CD4-positive, alpha-beta T cell treated with Interferon gamma for 1 hour (primary cell): ENCODE measurements around the gene CCDC3.
A peak's percentile ranks its signal among the peaks of the same experiment; 100 is the strongest.

Experiments used
- DNase-seq: peaks from one replicate; pipeline ENCODE4 v3.0.0-alpha.2; 2020

The CCDC3 gene

DNA sequence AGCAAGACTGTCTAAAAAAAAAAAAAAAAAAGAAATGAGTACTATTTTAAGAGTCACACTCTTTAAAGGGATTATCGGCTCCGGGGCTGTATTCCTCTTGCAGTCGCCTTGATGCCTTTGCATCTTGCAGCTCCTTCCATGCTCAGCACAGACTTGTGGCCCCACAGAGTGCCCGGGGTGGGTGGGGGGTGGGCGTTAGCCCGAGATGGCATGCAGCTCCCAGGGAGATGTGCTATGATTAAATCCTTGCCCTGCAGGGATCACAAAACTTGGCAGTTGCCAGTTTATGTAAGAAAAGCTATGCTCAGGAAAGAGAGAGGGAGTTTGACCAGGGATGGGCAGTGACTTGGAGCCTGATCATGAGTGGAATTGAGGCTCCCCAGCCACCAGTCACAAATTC, 81.9 kb downstream of the CCDC3 start:
- DNase-seq: no peak

DNA sequence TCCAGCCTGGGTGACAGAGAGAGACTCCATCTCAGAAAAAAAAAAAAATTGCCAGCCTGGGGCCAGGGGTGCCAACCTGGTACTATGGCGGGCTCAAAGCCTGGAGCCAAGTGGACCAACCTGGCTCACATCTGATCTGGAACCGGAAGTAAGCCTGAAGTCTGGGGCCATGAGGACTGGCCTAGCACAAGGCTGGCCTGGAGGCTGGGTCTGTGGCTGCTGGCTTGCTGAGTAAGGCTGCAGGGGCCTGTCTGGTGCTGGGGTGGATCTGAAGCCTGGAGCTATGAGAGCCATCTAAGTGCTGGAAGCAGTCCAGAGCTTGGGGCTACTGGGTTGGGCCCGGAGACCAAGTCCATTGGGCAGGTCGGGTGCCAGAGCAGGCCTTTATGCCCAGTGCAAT, 84.9 kb downstream of the CCDC3 start:
- no peak for DNase-seq

DNA sequence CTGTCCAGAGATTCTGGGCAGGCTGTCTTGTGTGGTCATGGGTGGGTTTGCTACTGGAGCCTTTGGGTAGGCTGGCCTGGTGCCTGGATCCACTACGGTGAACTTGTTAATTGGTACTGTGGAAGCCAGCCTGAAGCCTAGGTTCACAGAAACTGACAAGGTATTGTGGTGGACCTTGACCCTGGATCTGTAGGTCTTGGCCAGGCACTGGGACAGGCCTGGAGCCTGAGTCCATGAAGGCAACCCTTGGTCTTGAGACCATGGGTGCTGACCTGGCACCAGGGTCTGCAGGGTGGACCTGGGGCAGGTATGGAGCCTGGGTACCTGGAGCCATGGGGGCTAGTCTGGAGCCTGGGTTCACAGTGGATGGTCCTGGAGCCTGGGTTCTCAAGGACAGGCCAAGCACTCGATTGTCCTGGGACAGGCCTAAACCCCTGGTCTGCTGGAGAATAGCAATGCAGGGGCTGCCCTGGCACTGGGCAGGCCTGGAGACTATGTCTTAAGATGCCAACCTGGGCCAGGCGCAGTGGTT, 85.8 kb downstream of the CCDC3 start:
- no peak for DNase-seq

DNA sequence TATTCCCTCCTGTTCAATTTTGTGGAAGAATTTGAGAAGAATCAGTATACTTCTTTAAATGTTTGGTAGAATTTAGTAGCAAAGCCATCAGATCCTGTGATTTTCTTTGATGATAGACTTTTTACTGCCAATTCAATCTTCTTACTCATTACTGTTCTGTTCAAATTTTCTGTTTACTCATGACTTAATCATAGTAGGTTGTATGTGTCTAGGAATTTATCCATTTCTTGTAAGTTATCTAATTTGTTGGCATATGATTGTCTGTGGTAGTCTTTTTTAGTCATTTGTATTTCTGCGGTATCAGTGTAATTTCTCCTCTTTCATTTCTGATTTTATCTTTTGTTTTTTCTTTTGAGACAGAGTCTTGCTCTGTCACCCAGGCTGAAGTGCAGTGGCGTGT, 87.4 kb downstream of the CCDC3 start:
- DNase-seq: no peak

DNA sequence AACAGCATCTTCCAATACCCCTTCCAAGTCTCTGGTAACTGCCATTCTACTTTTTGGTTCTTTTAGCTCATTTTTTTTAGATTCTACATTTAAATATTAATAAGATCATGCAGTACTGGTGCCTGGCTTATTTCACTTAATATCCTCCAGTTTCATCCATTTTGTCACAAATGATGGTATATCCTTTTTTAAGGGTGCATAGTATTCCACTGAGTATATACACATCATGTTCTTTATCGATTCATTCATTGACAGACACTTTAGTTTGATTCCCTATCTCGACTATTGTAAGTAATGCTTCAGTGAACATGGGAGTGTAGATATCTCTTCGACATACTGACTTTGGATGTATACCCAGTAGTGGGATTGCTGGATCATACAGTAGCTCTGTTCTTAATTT, 89.7 kb downstream of the CCDC3 start:
- DNase-seq: no peak

DNA sequence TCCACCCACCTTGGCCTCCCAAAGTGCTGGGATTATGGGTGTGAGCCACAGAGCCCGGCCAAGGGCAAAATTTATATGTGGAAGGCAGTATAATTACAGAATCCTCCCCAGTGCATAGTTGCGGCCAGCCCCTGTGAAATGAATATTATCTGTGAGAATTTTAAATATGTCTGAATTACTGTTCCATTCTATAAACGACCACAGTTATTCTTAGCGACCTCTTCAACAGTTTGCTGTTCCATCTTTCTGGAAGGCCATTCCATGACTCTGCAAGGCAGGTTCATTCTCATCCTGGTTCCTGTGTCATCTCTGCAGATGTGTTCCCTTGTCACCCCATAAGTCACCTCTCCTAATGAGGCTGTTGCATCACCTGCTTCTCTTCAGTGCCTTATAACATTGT, 90.7 kb downstream of the CCDC3 start:
- DNase-seq: no peak

DNA sequence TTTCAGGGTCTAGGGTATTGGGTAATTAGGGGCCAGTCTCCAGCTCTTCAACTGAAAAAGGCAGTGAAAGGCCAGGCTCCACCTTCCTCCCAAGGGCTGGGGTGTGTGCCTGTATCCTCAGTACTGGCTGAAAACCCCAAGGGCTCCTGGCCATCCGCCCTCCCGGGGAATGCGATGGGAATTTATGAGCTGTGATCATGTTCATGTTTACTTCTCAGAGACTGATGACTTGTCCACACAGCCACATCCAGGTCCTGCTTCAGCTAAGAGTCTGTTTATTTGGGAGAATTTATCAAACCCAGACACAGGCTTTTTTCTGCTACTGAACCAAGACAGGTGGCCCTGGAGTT, 91.7 kb downstream of the CCDC3 start:
- DNase-seq: no peak

DNA sequence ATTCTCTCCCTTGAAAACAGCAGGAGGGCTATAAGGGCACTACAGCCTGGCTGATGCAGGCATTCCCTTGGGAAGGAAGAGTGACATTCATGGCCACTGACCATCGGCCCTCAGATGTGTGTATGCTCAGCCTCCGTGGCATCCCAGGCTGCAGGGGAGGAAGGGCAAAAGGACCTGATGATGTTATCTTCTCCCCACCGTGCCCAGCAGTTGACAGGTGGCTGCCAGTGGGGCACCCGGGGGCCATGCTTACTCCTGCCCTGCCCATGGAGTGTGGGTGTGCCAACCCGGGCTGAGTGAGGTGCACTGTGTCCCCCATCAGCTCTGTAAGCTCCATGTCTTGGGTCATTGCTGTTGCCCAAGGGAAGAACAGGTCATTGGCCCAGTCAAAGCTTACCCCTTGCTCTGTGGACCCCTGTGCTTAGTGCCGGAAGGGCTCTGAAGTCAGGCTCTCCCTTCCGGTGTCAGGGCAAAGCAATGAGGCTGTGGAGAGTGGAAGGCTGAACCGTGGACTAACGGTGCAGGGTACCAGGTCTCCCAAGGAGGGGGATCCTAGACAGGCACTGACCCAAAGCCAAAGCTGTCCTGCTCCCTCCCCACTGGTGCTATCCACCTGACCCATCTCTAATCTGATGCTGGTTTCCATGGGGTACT, 92.2 kb downstream of the CCDC3 start:
- no peak for DNase-seq

DNA sequence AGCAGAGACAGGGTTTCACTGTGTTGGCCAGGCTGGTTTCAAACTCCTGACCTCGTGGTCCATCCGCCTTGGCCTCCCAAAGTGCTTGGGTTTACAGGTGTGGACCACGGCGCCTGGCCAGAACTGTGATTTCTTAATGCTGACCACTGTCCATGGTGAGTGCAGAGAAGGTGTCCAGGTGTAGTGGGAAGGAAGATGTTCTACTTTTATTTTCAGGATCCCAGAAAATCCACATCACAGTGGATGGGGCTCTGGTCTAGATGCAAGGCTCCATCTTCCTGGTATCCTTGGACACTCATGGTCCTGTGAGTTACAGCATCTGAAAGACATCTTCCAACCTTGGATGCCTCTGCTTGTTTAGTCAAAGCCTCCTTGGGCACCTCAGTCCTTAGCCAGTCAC, 92.7 kb downstream of the CCDC3 start:
- no peak for DNase-seq

DNA sequence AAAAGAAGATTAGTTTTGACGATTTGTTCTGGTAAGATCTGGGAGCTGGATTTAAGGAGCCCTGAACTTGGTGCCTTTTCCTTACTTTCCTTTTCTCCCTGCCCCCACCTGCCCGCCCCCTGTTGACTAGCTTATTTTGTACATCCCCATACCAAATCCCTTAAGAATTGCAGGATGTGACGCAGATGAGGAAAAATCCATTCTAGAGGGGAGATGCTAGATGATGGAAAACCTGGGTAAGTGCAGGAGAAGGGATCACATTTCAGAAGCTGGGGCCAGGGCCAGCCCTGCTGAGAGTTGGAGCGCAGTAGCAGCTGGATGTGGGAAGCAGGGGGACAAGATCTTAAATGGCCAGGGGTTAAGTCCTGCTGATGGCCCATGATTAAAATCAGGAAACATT, 93.9 kb downstream of the CCDC3 start:
- no peak for DNase-seq

DNA sequence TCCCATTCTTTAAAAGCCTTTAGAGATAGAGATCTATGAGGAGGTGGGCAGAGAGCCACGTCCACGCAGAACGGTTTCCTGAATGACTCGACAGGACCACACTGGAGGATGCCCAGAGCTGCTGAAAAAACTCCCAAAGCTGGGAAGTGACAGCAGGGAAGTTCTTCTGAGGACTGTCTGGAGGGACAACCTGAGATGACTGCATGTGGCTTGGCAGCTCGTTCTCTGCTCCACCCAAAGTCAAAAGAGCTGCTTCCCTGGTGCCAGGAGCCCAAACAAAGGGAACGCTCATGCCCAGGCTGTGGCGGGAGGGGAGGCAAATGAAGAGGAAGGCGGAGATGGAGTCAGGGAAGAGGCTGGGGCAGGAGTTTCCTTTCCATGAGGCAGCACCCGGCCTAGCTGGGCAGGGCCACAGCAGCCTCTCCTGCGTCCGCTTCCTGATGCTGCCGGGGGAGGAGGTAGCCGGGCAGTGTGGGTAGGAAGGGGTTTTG, 95.4 kb downstream of the CCDC3 start:
- DNase-seq: no peak

DNA sequence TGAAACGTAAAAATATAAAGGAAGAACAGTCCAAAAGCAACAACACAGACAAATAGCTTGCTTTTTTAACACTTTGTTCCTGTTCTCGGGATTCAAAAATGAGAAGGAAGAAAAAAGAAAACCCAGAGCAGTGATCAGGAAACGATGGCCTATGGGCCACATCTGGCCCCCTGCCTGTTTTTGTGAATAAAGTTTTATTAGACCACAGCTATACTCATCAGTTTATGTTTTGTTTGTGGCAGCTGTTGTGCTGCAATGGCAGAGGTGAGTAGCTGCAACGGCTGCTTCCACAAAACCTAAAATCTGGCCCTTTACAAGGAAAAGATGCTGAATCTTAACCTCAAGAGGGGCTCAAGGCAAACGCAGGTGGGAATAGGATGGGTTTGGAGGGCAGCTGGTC, 96.4 kb downstream of the CCDC3 start:
- DNase-seq: no peak

DNA sequence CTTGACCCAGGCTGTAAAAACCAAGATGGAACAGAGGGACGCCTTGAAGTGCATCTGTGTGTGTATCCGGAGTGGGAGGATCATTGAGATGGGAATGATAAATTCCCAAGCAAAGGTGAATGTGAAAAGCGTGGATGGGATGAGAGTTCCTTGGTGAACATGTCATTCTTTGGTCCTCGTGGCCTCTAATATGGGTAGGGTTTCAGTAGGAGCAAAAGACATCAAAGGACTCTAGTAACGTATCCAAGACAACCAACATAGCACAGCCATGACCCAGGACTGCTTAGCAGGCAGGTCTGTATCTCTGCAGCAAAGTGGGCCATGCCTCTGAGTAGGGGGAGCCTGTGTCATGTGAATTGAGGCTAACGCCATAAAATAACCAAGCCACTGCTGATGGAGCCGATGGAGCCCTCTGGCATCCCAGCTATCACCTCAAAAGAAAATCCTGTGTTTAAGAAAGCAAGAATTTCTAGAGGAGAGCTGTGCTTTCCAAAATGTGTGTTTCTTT, 98.6 kb downstream of the CCDC3 start:
- no peak for DNase-seq

DNA sequence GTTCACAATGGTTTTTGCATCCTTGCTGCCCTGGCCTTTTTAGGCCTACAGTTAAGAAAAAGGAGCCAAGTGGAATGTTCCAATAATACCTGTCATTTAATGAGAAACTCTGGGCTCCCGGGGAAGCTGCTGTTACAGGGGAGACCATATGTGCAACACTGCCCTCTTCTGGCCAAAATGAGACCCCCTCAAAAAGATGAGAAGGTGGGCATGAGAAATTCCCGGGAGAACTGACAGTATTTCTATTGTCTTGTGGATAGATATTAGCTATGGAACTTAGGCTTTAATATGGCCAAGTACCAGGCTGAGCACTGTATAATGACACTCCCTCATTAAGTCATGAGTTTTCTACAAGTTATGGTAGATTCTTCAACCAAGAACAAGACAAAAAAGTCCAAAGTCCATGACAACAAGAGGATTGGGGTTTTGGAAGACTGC, 99.4 kb downstream of the CCDC3 start:
- peak; percentile 4 for DNase-seq

DNA sequence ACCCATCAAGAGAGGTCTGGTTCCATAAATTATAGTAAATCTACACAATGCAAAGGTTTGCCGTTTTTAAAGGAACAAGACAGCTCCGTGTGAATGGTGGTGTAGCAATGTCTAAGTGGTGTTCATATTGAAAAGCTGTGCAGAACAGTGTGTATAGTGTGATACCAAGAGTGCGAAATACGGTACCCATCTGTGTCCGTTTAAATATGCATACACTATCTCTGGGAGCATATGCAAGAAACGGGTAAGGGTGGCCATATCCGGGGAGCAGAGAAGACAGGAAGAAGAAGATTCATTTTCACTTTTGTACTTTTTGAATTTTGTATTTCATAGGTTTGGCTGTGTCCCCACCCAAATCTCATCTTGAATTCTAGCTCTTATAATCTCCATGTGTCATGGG, 102.0 kb downstream of the CCDC3 start:
- DNase-seq: no peak

DNA sequence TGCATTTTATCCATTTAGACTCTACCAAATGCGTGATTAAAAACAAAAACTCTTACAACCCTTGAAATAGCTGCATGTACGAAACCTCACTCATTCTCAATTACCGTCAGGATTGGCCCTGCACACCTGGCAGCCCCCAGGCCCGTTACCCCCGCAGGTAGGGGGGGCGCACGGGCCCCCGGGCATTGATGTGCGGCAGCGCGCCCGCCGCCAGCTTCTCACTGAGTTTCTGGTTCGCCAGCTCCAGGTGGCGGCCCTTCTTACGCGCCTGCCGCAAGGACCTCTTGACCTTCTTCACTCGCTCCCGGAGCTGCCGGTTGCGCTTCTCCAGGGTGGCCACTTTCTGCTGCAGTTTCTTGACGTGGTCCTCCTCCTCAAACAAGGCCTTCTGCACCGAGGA, 103.2 kb downstream of the CCDC3 start:
- DNase-seq: no peak

DNA sequence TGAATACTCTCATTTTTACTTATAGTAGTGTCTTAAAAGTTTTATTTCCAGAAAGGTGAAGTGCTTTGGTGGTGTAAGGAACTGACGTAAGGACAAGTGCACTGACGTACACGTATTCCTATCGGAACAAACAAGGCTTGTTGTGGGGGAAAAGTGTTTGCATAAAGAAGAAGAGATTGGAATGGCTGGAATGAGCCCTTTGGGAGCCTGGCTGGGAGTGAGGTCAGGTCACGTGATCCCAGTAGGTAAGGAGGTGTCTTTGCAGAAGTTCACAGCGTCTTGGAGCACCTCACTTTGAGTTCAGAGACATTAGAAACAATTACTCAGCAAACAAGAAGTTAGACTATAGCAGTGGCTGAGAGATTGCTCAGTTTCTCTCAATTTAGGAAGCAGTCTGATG, 104.2 kb downstream of the CCDC3 start:
- DNase-seq: no peak

DNA sequence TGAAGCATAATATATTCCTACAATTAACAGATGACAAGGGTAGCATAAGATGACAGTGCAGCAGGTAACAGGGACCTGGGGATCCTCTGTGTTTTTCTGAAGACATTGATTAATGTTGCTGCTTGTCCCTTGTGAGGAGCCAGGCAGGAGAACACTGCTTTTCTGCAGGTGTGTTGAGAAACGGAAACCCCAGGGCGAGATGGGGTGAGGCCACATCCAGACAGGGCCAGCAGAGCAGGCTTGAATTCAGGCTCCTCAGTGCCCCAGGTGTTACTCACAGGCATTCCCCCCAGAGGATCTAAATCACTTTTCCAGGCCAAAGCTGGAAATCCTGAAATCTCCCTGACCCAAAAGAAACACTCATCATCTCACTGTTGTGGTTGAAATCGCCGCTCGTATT, 105.3 kb downstream of the CCDC3 start:
- no peak for DNase-seq

DNA sequence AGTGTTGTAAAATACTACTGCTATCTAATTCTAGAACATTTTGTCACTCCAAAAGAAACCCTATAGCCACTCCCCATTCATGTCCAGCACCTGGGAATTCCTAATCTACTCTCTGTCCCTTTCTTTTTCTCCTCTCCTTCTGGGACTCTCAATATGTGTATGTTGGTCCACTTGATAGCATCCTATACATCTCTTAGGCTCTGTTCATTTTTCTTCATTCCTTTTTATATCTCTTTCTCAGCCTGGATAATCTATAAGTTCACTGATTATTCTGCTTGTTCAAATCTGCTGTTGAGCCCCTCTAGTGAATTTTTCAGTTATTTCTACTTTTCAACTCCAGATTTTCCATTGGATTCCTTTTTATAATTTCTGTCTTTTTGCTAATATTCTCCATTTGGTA, 108.6 kb downstream of the CCDC3 start:
- no peak for DNase-seq

DNA sequence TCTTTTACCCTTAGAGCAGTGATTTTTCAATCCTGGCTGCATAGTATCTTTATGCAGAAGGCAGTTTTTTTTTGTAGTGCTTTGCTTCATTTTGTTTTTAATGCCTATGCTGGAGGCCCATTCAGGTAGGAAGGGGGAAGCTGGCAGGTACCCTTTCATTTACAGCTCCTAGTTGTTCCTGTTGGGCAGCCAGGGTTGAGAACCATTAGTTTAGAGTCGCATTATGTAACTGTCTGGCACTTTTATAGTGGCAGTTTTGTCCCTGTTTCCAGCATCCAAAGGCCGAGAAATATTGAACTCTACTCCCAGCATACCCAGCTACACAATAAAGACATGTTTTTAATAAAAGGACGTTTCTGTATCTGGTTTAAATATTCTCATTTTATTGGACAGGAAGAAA, 110.6 kb downstream of the CCDC3 start:
- DNase-seq: no peak

DNA sequence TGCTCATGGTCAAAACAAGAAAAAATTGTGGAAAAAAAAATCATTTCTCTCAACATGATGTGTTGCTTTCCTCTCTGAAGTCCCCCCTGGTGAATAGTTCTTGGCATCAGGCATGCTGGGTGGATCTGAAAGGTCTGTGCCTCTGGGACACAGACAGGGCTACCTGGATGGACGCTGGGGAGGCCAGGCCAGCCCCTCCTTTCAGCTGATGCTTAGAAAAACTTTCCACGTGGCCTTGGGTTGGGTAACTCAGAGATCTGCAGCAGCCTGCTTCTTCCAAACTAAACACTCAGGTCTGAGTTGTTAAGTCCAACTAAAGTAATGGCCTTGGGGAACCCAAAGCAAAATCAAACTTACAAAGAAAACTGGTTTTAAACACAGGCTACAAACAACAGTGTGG, 113.0 kb downstream of the CCDC3 start:
- no peak for DNase-seq

DNA sequence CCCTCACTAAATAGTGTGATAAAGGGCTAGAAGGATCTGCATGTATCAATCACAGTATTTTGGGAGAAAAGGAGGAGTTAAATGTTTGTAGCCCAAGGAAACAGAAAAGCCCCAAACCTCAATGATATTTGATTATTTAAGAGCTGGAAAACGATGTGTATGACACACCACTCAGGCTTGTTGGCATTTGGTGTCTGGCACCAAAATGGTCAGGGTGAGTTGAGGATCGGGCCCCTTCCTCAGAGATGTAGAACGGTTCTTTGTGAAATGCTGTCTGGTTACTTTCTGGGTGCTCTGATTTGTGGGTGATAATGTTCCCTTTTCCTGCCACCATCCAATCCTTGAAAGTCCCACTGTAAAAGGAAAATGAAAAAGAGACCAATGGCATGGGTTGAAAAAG, 113.7 kb downstream of the CCDC3 start:
- no peak for DNase-seq

DNA sequence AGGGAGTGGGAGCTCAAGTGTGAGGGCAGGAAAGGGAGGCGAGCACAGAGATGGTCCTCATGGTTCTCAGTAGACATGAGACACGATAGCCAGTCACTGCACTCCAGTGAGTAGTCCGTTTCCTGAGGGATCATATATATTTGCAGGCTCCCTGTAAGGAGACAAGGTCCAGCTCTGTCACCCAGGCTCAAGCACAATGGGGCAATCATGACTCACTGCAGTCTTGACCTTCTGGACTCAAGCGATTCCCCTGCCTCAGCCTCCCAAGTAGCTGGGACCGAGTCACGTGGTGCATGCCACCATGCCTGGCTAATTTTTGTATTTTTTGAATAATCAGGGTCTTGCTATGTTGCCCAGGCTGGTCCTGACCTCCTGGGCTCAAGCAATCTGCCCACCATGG, 116.7 kb downstream of the CCDC3 start:
- DNase-seq: no peak

DNA sequence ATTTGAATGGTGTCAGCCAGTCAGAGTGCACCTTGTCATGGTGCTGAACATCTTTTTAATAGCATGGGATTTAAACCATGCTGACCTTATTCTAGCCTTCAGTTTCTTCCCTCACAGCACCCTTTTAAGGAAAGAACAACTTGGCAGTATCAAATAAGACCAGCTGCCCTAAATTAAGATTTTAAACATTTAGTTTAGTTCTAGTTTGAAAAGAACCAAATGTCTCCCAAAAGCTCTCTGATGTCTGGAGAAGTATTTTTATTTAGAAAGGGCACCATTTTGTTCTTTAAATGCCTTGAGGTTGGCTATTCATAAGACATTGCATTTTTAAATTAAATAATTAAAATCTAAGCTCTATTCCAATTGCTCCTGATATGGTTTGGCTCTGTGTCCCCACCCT, 121.1 kb downstream of the CCDC3 start:
- DNase-seq: no peak

DNA sequence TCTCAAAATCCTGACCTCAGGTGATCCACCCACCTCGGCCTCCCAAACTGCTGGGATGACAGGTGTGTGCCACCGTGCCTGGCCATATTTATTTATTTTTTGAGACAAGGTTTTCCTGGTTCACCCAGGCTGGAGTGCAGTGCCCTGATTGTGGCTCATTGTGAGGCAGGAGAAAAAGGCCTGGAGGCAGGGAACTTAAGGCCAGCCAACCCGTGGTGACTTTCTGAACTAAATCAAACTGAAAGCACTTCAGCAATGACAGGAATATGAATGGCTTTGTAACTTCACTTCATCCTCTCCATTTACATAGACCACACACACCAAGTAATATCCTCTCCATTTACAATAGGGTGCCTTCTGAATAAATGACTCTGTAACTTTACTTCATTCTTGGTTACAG, 124.4 kb downstream of the CCDC3 start:
- DNase-seq: no peak
